GM23248 (cell line): ENCODE measurements around the gene RASL11B.

Experiments
- EZH2 ChIP-seq: fragments of 200-600 bp; sonication (generic); IDR thresholded peaks from 2 replicates; pipeline ENCODE4 v1.6.1; 2018; ENCODE audit warnings: antibody characterized with exemption, mild to moderate bottlenecking; ENCODE audit not compliant: insufficient read depth, poor library complexity, severe bottlenecking
- EZH2phosphoT487 ChIP-seq: fragments of 200-600 bp; sonication (generic); IDR thresholded peaks from 2 replicates; pipeline ENCODE4 v1.6.1; 2018; ENCODE audit warnings: antibody characterized with exemption, moderate library complexity, mild to moderate bottlenecking, low read depth; ENCODE audit not compliant: insufficient read depth

GRCh38 chr4:52824270-52824602, 37.9 kb upstream of the RASL11B start:
- TF ChIP-seq EZH2phosphoT487, result no peak
- TF ChIP-seq EZH2, result no peak
